ENCODE measurements around the gene RIN2. TPM values are rescaled to one million over a fixed set of nuclear protein-coding genes. Genes with fewer than 3 reads are reported as not detected.

Gene RIN2
- total RNA-seq, 1 donor from 2014 or later: 21.2 TPM

DNA sequence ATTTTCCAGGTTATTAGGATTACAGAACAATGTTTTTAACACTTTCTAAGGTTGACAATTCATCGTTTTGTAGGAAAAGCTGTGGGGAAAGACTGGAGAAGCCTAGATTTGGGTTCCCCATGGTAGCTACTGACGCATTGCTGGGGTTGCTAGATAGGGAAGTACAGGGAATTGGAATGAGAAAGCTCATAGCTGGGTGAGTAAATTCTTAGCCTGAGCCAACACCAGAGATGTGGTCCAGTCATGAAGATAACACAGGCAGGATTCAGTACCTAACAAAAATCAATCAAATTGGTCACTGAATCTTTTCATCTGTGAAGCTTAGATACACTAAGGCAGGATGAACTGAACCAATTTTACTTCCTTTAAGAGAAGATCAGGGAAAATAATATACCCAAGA, 35.7 kb downstream of the RIN2 start:
- no peaks in the 10 kb centered on the region for H3K9me3 ChIP-seq (ENCODE audit: insufficient read depth, low read depth, low read length)
- H2AFZ ChIP-seq (ENCODE audit: low read depth, low read length): no peak overlapping the region
- no peak overlapping the region for H3K27ac Mint-ChIP-seq (ENCODE audit: unreplicated experiment)
- no peaks in the 10 kb centered on the region for H3K27me3 ChIP-seq (ENCODE audit: insufficient read depth, low read length)
- no peaks in the 10 kb centered on the region for H3K36me3 ChIP-seq (ENCODE audit: insufficient read depth, low read length)
- no peaks in the 10 kb centered on the region for H3K4me1 ChIP-seq (ENCODE audit: insufficient read depth, low read length)
- DNase-seq (ENCODE audit: low read depth) (peak; percentile 63), FAIRE-seq (no peak)
- H4K20me1 ChIP-seq (ENCODE audit: insufficient read depth, low read length): no peaks in the 10 kb centered on the region
- H3K36me3 Mint-ChIP-seq (ENCODE audit: low read depth, unreplicated experiment): peaks cover 3% of the 10 kb centered on the region
- no peak overlapping the region for H3K4me2 ChIP-seq (ENCODE audit: low read length)
- H3K4me3 Mint-ChIP-seq (ENCODE audit: unreplicated experiment): no peak overlapping the region
- H3K4me3 ChIP-seq (ENCODE audit: insufficient read depth, low read depth, low read length): no peak overlapping the region
- no peak for TF ChIP-seq CTCF (IDR thresholded peaks at IDR 0.05; ENCODE audit: insufficient read depth, low read depth, low read length)
- no peak for TF ChIP-seq EZH2 (IDR thresholded peaks at IDR 0.05; ENCODE audit: insufficient read depth, low read length)
- no peaks in the 10 kb centered on the region for H3K9me3 Mint-ChIP-seq (ENCODE audit: unreplicated experiment)
- no peak overlapping the region for H3K27ac ChIP-seq (ENCODE audit: low read depth, low read length)
- H3K9ac ChIP-seq (ENCODE audit: low read length): no peak overlapping the region
- H3K79me2 ChIP-seq (ENCODE audit: insufficient read depth, low read length): no peaks in the 10 kb centered on the region
- H3K27me3 Mint-ChIP-seq (ENCODE audit: low read depth, unreplicated experiment): no peaks in the 10 kb centered on the region
- peaks cover 19% of the 10 kb centered on the region for H3K4me1 Mint-ChIP-seq (ENCODE audit: low read depth, unreplicated experiment)

DNA sequence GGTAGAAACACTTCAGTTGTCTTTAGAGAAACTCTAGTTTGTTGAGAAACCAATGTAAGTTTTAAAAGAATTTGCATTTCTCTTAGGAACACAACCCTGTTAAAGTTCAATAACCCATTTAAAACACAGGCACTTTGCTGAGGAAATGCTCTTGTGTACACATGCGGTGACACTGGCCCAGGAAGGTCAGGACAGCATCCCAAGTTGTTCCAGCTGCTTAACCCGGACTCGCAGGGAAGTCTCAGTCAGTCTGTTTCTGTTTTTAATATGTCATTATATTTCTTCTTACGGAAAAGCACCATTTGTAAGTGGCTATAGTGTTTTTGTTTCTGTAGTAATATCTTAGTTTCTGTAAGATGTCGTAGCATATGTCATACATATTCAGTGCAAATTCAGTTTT, 36.9 kb downstream of the RIN2 start:
- H3K4me1 ChIP-seq (ENCODE audit: insufficient read depth, low read length): no peaks in the 10 kb centered on the region
- FAIRE-seq (no peak), DNase-seq (ENCODE audit: low read depth) (no peak)
- H3K9ac ChIP-seq (ENCODE audit: low read length): no peak overlapping the region
- no peak overlapping the region for H3K27ac ChIP-seq (ENCODE audit: low read depth, low read length)
- no peak overlapping the region for H2AFZ ChIP-seq (ENCODE audit: low read depth, low read length)
- no peaks in the 10 kb centered on the region for H3K79me2 ChIP-seq (ENCODE audit: insufficient read depth, low read length)
- TF ChIP-seq CTCF (IDR thresholded peaks at IDR 0.05; ENCODE audit: insufficient read depth, low read depth, low read length) (no peak), EZH2 (IDR thresholded peaks at IDR 0.05; ENCODE audit: insufficient read depth, low read length) (no peak)
- H3K27ac Mint-ChIP-seq (ENCODE audit: unreplicated experiment): no peak overlapping the region
- H3K27me3 ChIP-seq (ENCODE audit: insufficient read depth, low read length): no peaks in the 10 kb centered on the region
- peaks cover 9% of the 10 kb centered on the region for H3K36me3 Mint-ChIP-seq (ENCODE audit: low read depth, unreplicated experiment)
- H3K4me2 ChIP-seq (ENCODE audit: low read length): no peak overlapping the region
- H3K4me1 Mint-ChIP-seq (ENCODE audit: low read depth, unreplicated experiment): peaks cover 10% of the 10 kb centered on the region
- no peaks in the 10 kb centered on the region for H4K20me1 ChIP-seq (ENCODE audit: insufficient read depth, low read length)
- H3K9me3 ChIP-seq (ENCODE audit: insufficient read depth, low read depth, low read length): no peaks in the 10 kb centered on the region
- H3K27me3 Mint-ChIP-seq (ENCODE audit: low read depth, unreplicated experiment): no peaks in the 10 kb centered on the region
- no peak overlapping the region for H3K4me3 ChIP-seq (ENCODE audit: insufficient read depth, low read depth, low read length)
- H3K36me3 ChIP-seq (ENCODE audit: insufficient read depth, low read length): no peaks in the 10 kb centered on the region
- no peak overlapping the region for H3K4me3 Mint-ChIP-seq (ENCODE audit: unreplicated experiment)
- H3K9me3 Mint-ChIP-seq (ENCODE audit: unreplicated experiment): no peaks in the 10 kb centered on the region

GRCh38 chr20:19799325-19799724, 41.3 kb downstream of the RIN2 start:
- TF ChIP-seq EZH2 (IDR thresholded peaks at IDR 0.05; ENCODE audit: insufficient read depth, low read length) (no peak), CTCF (IDR thresholded peaks at IDR 0.05; ENCODE audit: insufficient read depth, low read depth, low read length) (no peak)

More at GRCh38 chr20:19799325-19799724, 41.3 kb downstream of the RIN2 start:
- Mint-ChIP-seq H3K27ac (ENCODE audit: unreplicated experiment) (no peak overlapping the region), H3K27me3 (ENCODE audit: low read depth, unreplicated experiment) (no peaks in the 10 kb centered on the region), H3K4me1 (ENCODE audit: low read depth, unreplicated experiment) (peaks cover 30% of the 10 kb centered on the region), H3K36me3 (ENCODE audit: low read depth, unreplicated experiment) (peaks cover 20% of the 10 kb centered on the region), H3K9me3 (ENCODE audit: unreplicated experiment) (no peaks in the 10 kb centered on the region), H3K4me3 (ENCODE audit: unreplicated experiment) (no peak overlapping the region)
- peaks cover 2% of the 10 kb centered on the region for H3K36me3 ChIP-seq (ENCODE audit: insufficient read depth, low read length)
- H3K9me3 ChIP-seq (ENCODE audit: insufficient read depth, low read depth, low read length): no peaks in the 10 kb centered on the region
- H3K27me3 ChIP-seq (ENCODE audit: insufficient read depth, low read length): no peaks in the 10 kb centered on the region
- H2AFZ ChIP-seq (ENCODE audit: low read depth, low read length): no peak overlapping the region
- H3K27ac ChIP-seq (ENCODE audit: low read depth, low read length): no peak overlapping the region
- peaks cover 2% of the 10 kb centered on the region for H3K4me1 ChIP-seq (ENCODE audit: insufficient read depth, low read length)
- no peak overlapping the region for H3K4me3 ChIP-seq (ENCODE audit: insufficient read depth, low read depth, low read length)
- no peaks in the 10 kb centered on the region for H3K79me2 ChIP-seq (ENCODE audit: insufficient read depth, low read length)
- FAIRE-seq (no peak), DNase-seq (ENCODE audit: low read depth) (no peak)
- no peak overlapping the region for H3K9ac ChIP-seq (ENCODE audit: low read length)
- no peaks in the 10 kb centered on the region for H4K20me1 ChIP-seq (ENCODE audit: insufficient read depth, low read length)
- H3K4me2 ChIP-seq (ENCODE audit: low read length): no peak overlapping the region

Measured in astrocyte (in vitro differentiated cells and primary cell).